SK-N-SH treated with all-trans-retinoic acid at 6 μM for 48 hours (cell line): ENCODE results near the gene UBE2H.

ENCODE experiments used
- ARNTL ChIP-seq: fragments of 450-650 bp; formaldehyde crosslinking; IDR thresholded peaks from 2 replicates; pipeline ENCODE4 v1.5.0; 2020; ENCODE audit warnings: low read depth, mild to moderate bottlenecking, moderate library complexity, borderline replicate concordance
- ESRRG ChIP-seq: fragments of 250-450 bp; sonication (Bioruptor Pico); IDR thresholded peaks from 2 replicates; pipeline ENCODE4 v1.6.1; 2021; ENCODE audit warnings: mild to moderate bottlenecking
- ISL1 ChIP-seq: fragments of 250-450 bp; sonication (Bioruptor Pico); IDR thresholded peaks from 2 replicates; pipeline ENCODE4 v2.1.2; 2022; ENCODE audit warnings: mild to moderate bottlenecking, moderate library complexity
- OSR1 ChIP-seq: fragments of 250-450 bp; sonication (Bioruptor Pico); IDR thresholded peaks from 2 replicates; pipeline ENCODE4 v1.8.0; 2022; ENCODE audit warnings: moderate library complexity, mild to moderate bottlenecking, inconsistent platforms
- RARB ChIP-seq: fragments of 250-450 bp; sonication (Bioruptor Pico); IDR thresholded peaks from 2 replicates; pipeline ENCODE4 v1.8.0; 2021; ENCODE audit warnings: mild to moderate bottlenecking, moderate library complexity
- ZFP30 ChIP-seq: fragments of 450-650 bp; formaldehyde crosslinking; IDR thresholded peaks from 2 replicates; pipeline ENCODE4 v1.5.0; 2022; ENCODE audit warnings: mild to moderate bottlenecking, moderate library complexity
- TF ChIP-seq, protein P1 (sequence below): fragments of 250-450 bp; sonication (Bioruptor Pico); IDR thresholded peaks from 2 replicates; pipeline ENCODE4 v1.8.0; 2020; ENCODE audit warnings: mild to moderate bottlenecking, moderate library complexity, borderline replicate concordance

DNA sequence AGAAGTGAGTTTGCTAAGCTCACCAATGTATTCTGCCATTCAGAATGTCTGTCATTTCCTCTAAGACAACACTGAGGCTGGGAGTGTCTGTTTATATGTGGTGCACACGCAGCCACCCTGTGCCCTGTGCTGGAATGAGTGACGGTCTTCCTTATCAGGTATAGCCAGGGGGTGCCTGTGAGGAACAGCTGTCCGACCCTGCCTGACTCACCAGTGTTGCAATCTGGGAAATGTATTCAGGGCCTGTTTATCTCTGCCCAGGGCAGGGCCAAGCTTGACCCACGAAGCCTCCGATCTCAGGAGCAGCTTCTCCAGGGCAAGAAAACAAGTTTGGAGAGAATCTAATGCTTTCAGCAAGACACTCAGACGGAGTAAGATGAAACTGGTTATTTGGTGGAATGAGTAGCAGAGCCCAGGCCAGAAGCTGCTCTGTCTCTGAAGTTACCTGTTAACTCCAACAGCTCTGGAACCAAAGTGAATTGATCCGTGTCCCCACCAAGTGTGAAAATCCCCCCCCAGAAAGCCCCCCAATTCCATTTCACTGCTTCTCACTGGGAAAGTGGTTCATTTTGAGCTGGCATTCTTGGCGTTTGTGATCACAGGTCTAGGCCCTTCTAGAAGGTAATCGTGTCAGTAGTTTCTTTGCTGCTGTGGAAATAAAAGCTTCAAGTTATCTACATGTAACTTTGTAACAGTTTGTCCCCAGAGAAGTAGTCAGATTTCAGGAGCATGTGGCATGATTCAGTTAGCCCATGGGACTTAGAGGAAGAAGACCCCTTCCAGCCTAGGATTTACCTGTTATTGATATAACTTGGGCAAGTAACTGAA, 6.1 kb upstream of the UBE2H start:
- TF ChIP-seq ARNTL (CRISPR knock-in tag): no peak
- TF ChIP-seq OSR1 (CRISPR knock-in tag): no peak
- no peak for TF ChIP-seq RARB (CRISPR knock-in tag)
- TF ChIP-seq, protein P1, sequence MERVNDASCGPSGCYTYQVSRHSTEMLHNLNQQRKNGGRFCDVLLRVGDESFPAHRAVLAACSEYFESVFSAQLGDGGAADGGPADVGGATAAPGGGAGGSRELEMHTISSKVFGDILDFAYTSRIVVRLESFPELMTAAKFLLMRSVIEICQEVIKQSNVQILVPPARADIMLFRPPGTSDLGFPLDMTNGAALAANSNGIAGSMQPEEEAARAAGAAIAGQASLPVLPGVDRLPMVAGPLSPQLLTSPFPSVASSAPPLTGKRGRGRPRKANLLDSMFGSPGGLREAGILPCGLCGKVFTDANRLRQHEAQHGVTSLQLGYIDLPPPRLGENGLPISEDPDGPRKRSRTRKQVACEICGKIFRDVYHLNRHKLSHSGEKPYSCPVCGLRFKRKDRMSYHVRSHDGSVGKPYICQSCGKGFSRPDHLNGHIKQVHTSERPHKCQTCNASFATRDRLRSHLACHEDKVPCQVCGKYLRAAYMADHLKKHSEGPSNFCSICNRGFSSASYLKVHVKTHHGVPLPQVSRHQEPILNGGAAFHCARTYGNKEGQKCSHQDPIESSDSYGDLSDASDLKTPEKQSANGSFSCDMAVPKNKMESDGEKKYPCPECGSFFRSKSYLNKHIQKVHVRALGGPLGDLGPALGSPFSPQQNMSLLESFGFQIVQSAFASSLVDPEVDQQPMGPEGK (CRISPR knock-in tag): no peak
- no peak for TF ChIP-seq ZFP30 (CRISPR knock-in tag)
- TF ChIP-seq ESRRG (CRISPR knock-in tag): no peak
- 0 out of 2 replicates have a peak, but pooled peaks have one; percentile 32 for TF ChIP-seq ISL1
